Keratinocyte (primary cell): ENCODE measurements around the gene VPS26A. TPM values are rescaled to one million over a fixed set of nuclear protein-coding genes. Genes with fewer than 3 reads are reported as not detected.

ENCODE experiments used
- DNase-seq: peaks from one replicate; pipeline ENCODE4 v3.0.0-alpha.2; 2011; ENCODE audit warnings: low read depth, missing footprints, low spot score
- FAIRE-seq: peaks from 2 replicates; lab custom pipeline; 2011; peaks lifted over from hg19 to GRCh38; lab: Jason Lieb, UNC
- H2AFZ ChIP-seq: 2 replicates; pipeline ENCODE4 v1.6.0; 2012; ENCODE audit warnings: low read length, control low read depth, inconsistent platforms; ENCODE audit not compliant: control insufficient read depth
- H3K27ac ChIP-seq: 2 replicates; pipeline ENCODE4 v1.5.1; 2011; ENCODE audit warnings: low read length; ENCODE audit not compliant: control insufficient read depth, insufficient read depth
- H3K27me3 ChIP-seq: 3 replicates; pipeline ENCODE4 v1.6.0; 2011; ENCODE audit warnings: low read length; ENCODE audit not compliant: control insufficient read depth, insufficient read depth; ENCODE audit errors: extremely low read depth
- H3K36me3 ChIP-seq, 2 experiments: 2 replicates in 1 of 2; 3 replicates in 1 of 2; pipeline ENCODE4 v1.5.1; 2011; ENCODE audit warnings: low read length in 2 of 2, mild to moderate bottlenecking in 1 of 2; ENCODE audit not compliant: control insufficient read depth in 2 of 2, insufficient read depth in 2 of 2; ENCODE audit errors: extremely low read depth in 1 of 2
- H3K4me1 ChIP-seq: 3 replicates; pipeline ENCODE4 v1.5.1; 2011; ENCODE audit warnings: low read length; ENCODE audit not compliant: control insufficient read depth, insufficient read depth; ENCODE audit errors: extremely low read depth
- H3K4me2 ChIP-seq: 3 replicates; pipeline ENCODE4 v1.6.0; 2011; ENCODE audit warnings: low read depth, low read length; ENCODE audit not compliant: control insufficient read depth, insufficient read depth; ENCODE audit errors: extremely low read depth
- H3K4me3 ChIP-seq, 3 experiments: fragments of 200-600 bp in 1 of 3; sonication (generic) in 1 of 3; 2 replicates in 2 of 3; 3 replicates in 1 of 3; pipeline ENCODE4 v1.5.1; 2011 to 2016; ENCODE audit warnings: low read length in 3 of 3, mild to moderate bottlenecking in 3 of 3, control low read depth in 2 of 3, inconsistent platforms in 1 of 3, low read depth in 1 of 3, mixed read lengths in 1 of 3, mixed run types in 1 of 3, moderate library complexity in 1 of 3; ENCODE audit not compliant: control insufficient read depth in 2 of 3, insufficient read depth in 2 of 3; ENCODE audit errors: extremely low read depth in 1 of 3
- H3K79me2 ChIP-seq: 2 replicates; pipeline ENCODE4 v1.6.0; 2012; ENCODE audit warnings: low read length; ENCODE audit not compliant: control insufficient read depth, insufficient read depth
- H3K9ac ChIP-seq: 3 replicates; pipeline ENCODE4 v1.6.0; 2011; ENCODE audit warnings: low read length; ENCODE audit not compliant: control insufficient read depth, insufficient read depth; ENCODE audit errors: extremely low read depth
- H3K9me1 ChIP-seq: 3 replicates; pipeline ENCODE4 v1.6.0; 2011; ENCODE audit warnings: low read length; ENCODE audit not compliant: control insufficient read depth, insufficient read depth; ENCODE audit errors: extremely low read depth
- H3K9me3 ChIP-seq: 2 replicates; pipeline ENCODE4 v1.5.1; 2012; ENCODE audit warnings: low read depth, low read length; ENCODE audit not compliant: control insufficient read depth
- H4K20me1 ChIP-seq: 3 replicates; pipeline ENCODE4 v1.6.0; 2011; ENCODE audit warnings: low read length; ENCODE audit not compliant: control insufficient read depth, insufficient read depth; ENCODE audit errors: extremely low read depth
- CTCF ChIP-seq, 3 experiments: IDR thresholded peaks in 1 of 3; conservative IDR thresholded peaks in 1 of 3; optimal IDR thresholded peaks in 1 of 3; 2 replicates in 2 of 3; 3 replicates in 1 of 3; pipeline versions ENCODE3 to v1.5.1; 2011; ENCODE audit warnings: low read length in 3 of 3, mild to moderate bottlenecking in 3 of 3, moderate library complexity in 2 of 3, control low read depth in 1 of 3, inconsistent platforms in 1 of 3; ENCODE audit not compliant: insufficient read depth in 2 of 3; ENCODE audit errors: extremely low read depth in 1 of 3
- EZH2 ChIP-seq: IDR thresholded peaks from one replicate; pipeline ENCODE4 v1.6.1; 2012; ENCODE audit warnings: inconsistent platforms, mild to moderate bottlenecking, low read length, moderate library complexity
- dilution Hi-C: fragments of 300-500 bp; cut with MboI; formaldehyde crosslinking; loops from one replicate; pipeline ENCODE4 v1.7.0; 2020; ENCODE audit warnings: low sequenced_read_pairs; ENCODE audit not compliant: extremely low pct_ligation_motif_present
- polyA plus RNA-seq, 5 experiments: library from polyadenylated mRNA; depleted of rRNA in 3 of 5; stranded (reverse) in 3 of 5; stranded (forward) in 1 of 5; unstranded in 1 of 5; fragments of >200 nt; gene quantifications; 1 replicate in 1 of 5; 2 replicates in 3 of 5; 3 replicates in 1 of 5; pipeline versions ENCODE4 v1.2.1 to v1.2.3, GENCODE V29; 2011 to 2012; ENCODE audit warnings: missing spikeins in 2 of 5, low read depth in 1 of 5, low replicate concordance in 1 of 5

Gene VPS26A
- polyA plus RNA-seq, 1 donor (not counting 4 experiments of a cell fraction or from before 2014, with no cell fraction given): 64.3 TPM

GRCh38 chr10:69145864-69146263, 21.9 kb downstream of the VPS26A start:
- dilution Hi-C loops: no loop called here
- FAIRE-seq (no peak), DNase-seq (no peak)
- H3K9me3 ChIP-seq: no peaks in the 10 kb centered on the region
- no peak overlapping the region for H3K27ac ChIP-seq
- peaks cover 0 to 3% of the 10 kb centered on the region in 2 experiments for H3K36me3 ChIP-seq
- TF ChIP-seq CTCF (optimal IDR thresholded peaks at IDR 0.05 in 1 of 3, IDR thresholded peaks at IDR 0.05 in 1 of 3, conservative IDR thresholded peaks at IDR 0.05 in 1 of 3; ENCODE audit: extremely low read depth in 1 of 3, insufficient read depth in 2 of 3, low read length in 3 of 3) (no peak), EZH2 (no peak)
- no peak overlapping the region for H3K4me3 ChIP-seq
- H3K79me2 ChIP-seq: peaks cover 60% of the 10 kb centered on the region
- H3K4me2 ChIP-seq: no peak overlapping the region
- no peak overlapping the region for H3K9ac ChIP-seq
- H2AFZ ChIP-seq: no peak overlapping the region
- no peaks in the 10 kb centered on the region for H3K27me3 ChIP-seq
- H4K20me1 ChIP-seq: peaks cover 4% of the 10 kb centered on the region
- H3K9me1 ChIP-seq: no peaks in the 10 kb centered on the region
- peaks cover 3% of the 10 kb centered on the region for H3K4me1 ChIP-seq

- no peak overlapping the region for H3K9ac ChIP-seq
- H3K27ac ChIP-seq: no peak overlapping the region
- peaks cover 0 to 3% of the 10 kb centered on the region in 2 experiments for H3K36me3 ChIP-seq
- no peaks in the 10 kb centered on the region for H3K9me3 ChIP-seq
- no peak overlapping the region for H3K4me3 ChIP-seq
- dilution Hi-C loops: no loop called here
- H2AFZ ChIP-seq: no peak overlapping the region
- no peak overlapping the region for H3K4me2 ChIP-seq
- FAIRE-seq (no peak), DNase-seq (no peak)
- no peaks in the 10 kb centered on the region for H3K27me3 ChIP-seq
- no peaks in the 10 kb centered on the region for H3K9me1 ChIP-seq
- TF ChIP-seq CTCF (optimal IDR thresholded peaks at IDR 0.05 in 1 of 3, IDR thresholded peaks at IDR 0.05 in 1 of 3, conservative IDR thresholded peaks at IDR 0.05 in 1 of 3; ENCODE audit: extremely low read depth in 1 of 3, insufficient read depth in 2 of 3, low read length in 3 of 3) (no peak), EZH2 (no peak)
- peaks cover 3% of the 10 kb centered on the region for H3K4me1 ChIP-seq
- H4K20me1 ChIP-seq: no peaks in the 10 kb centered on the region
- H3K79me2 ChIP-seq: peaks cover 51% of the 10 kb centered on the region
Observed at GRCh38 chr10:69146759-69147158, 22.8 kb downstream of the VPS26A start.
